GM18870 (cell line): Measurements from ENCODE around the gene RXRB.
"Not testable (repeated sequence)": the region's sequence is repeated elsewhere in the genome, so short reads cannot be mapped to it uniquely, and the experiment has no call there.

Experiments used
- ATAC-seq: cut with Tn5 transposase; IDR thresholded peaks from one replicate; pipeline ENCODE4 v1.9.1; 2021; ENCODE audit warnings: moderate library complexity; ENCODE audit not compliant: unreplicated experiment

Gene RXRB

GRCh38 chr6:33200219-33201146, at the start of gene RXRB, which contains the start of gene SLC39A7:
Gene RXRB, minus strand, starts transcription at chr6:33200665. Its CDS starts 189 bp downstream, at chr6:33200476.
Gene SLC39A7, plus strand, starts transcription at chr6:33200867. Its CDS starts 379 bp downstream, at chr6:33201246.
- peak; percentile 46 for ATAC-seq

- ATAC-seq = no peak
Observed at GRCh38 chr6:33249732-33250630, 49.5 kb upstream of the RXRB start.

- ATAC-seq = peak; percentile 89
Observed at GRCh38 chr6:33248932-33249731, 48.7 kb upstream of the RXRB start.

- ATAC-seq = no peak
Observed at GRCh38 chr6:33248643-33248931, 48.1 kb upstream of the RXRB start.

- no peak for ATAC-seq
Observed at GRCh38 chr6:33247977-33248642, 47.6 kb upstream of the RXRB start.

GRCh38 chr6:33243476-33243875, 43.0 kb upstream of the RXRB start:
- no peak for ATAC-seq

GRCh38 chr6:33241968-33242367, 41.5 kb upstream of the RXRB start:
- no peak for ATAC-seq

GRCh38 chr6:33237741-33238140, 37.3 kb upstream of the RXRB start:
- no peak for ATAC-seq

GRCh38 chr6:33236852-33237251, 36.4 kb upstream of the RXRB start:
- no peak for ATAC-seq

GRCh38 chr6:33236328-33236727, 35.9 kb upstream of the RXRB start:
- no peak for ATAC-seq

- ATAC-seq = no peak
Observed at GRCh38 chr6:33235221-33235634, 34.8 kb upstream of the RXRB start.

- not testable (repeated sequence) for ATAC-seq
Observed at GRCh38 chr6:33226503-33227120, 26.1 kb upstream of the RXRB start.

GRCh38 chr6:33217681-33218080, 17.2 kb upstream of the RXRB start:
- ATAC-seq = no peak

- ATAC-seq = no peak
Observed at GRCh38 chr6:33217246-33217645, 16.8 kb upstream of the RXRB start.

- no peak for ATAC-seq
Observed at GRCh38 chr6:33216117-33216649, 15.7 kb upstream of the RXRB start.

GRCh38 chr6:33215271-33216116, 15.0 kb upstream of the RXRB start:
- ATAC-seq = no peak

- ATAC-seq = no peak
Observed at GRCh38 chr6:33213989-33214335, 13.5 kb upstream of the RXRB start.

GRCh38 chr6:33213166-33213988, 12.9 kb upstream of the RXRB start:
- no peak for ATAC-seq
